Esophagus squamous epithelium (tissue), 5 donors: ENCODE measurements around the gene RGMA. TPM values are rescaled to one million over a fixed set of nuclear protein-coding genes. Genes with fewer than 3 reads are reported as not detected.

Experiments
- DNase-seq: peaks from one replicate; lab custom pipeline; 2025; lab: John Stamatoyannopoulos, UW
- H3K27ac ChIP-seq, 4 donors: fragments of 200-600 bp; sonication (generic); one replicate each; pipeline ENCODE4 v1.5.1; 2016 to 2019; ENCODE audit warnings: mild to moderate bottlenecking in 1 of 4
- H3K27me3 ChIP-seq, 4 donors: fragments of 200-600 bp; sonication (generic); 1 replicate in 3 of 4; 2 replicates in 1 of 4; pipeline versions ENCODE4 v1.5.1 to v1.6.0; 2017 to 2021; ENCODE audit warnings: antibody characterized with exemption in 1 of 4
- H3K36me3 ChIP-seq, 3 donors: fragments of 200-600 bp; sonication (generic); one replicate each; pipeline ENCODE4 v1.5.1; 2016 to 2019
- H3K4me1 ChIP-seq, 3 donors: fragments of 200-600 bp; sonication (generic); one replicate each; pipeline ENCODE4 v1.5.1; 2017 to 2019
- H3K4me3 ChIP-seq, 4 donors: fragments of 200-600 bp; sonication (generic); 1 replicate in 3 of 4; 2 replicates in 1 of 4; pipeline ENCODE4 v1.5.1; 2016 to 2019; ENCODE audit warnings: mild to moderate bottlenecking in 2 of 4, moderate library complexity in 1 of 4
- H3K9me3 ChIP-seq, 3 donors: fragments of 200-600 bp; sonication (generic); one replicate each; pipeline ENCODE4 v1.5.1; 2016 to 2019
- POLR2A ChIP-seq, 4 donors: fragments of 450-650 bp; IDR thresholded peaks; one replicate each; pipeline ENCODE4 v1.6.1; 2017; ENCODE audit warnings: antibody characterized with exemption in 4 of 4, mild to moderate bottlenecking in 4 of 4, moderate library complexity in 3 of 4
- WGBS, 2 donors: methylation state at CpG; one replicate each; pipeline ENCODE4 v1.1.5; 2018; 5-methylcytosine and 5-hydroxymethylcytosine counted together
- intact Hi-C: fragments of 100-400 bp; cut with DNase I; formaldehyde crosslinking; loops from one replicate; pipeline ENCODE4 v1.15.0; 2022
- total RNA-seq, 4 donors: library from RNA; depleted of rRNA; stranded (reverse); fragments of >200 nt; gene quantifications; one replicate each; pipeline ENCODE4 v1.1.0, GENCODE V29; 2016
- TF ChIP-seq, protein P1 (sequence below), 6 experiments: fragments of 450-650 bp in 4 of 6; fragments of 200-600 bp in 2 of 6; sonication (generic) in 2 of 6; IDR thresholded peaks; one replicate each; pipeline ENCODE4 v1.5.1; 2016 to 2019; ENCODE audit warnings: antibody characterized with exemption in 6 of 6, mild to moderate bottlenecking in 4 of 6, moderate library complexity in 4 of 6
- donor health status: DM: yes; HTN: yes; CAD: no.

RGMA gene
- total RNA-seq, 4 donors from 2014 or later = 18.8 to 74.7 (median 47.1) TPM

DNA sequence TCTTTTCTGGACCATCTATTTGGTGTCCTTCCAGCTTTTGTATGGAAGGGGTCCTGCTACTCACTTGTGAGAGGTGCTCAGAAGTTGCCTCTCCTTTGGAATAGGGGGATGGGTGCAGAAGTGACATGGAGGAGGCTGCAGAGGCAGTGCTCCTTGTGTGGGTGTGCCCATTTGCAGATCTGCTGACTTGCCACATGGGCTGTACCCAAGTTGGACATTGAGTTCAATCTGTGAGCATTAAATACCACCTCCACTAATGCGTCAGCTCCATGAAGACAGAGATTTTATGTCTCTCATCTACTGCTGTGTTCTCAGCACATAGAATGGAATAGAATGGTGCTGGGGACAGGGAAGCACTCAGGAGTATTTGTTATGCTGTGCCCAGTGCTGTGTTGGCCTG lies 76.2 kb downstream of the RGMA start:
- intact Hi-C loops = no loop called here
- DNase-seq = no peak
- no peaks in the 10 kb centered on the region for H3K27me3 ChIP-seq
- H3K36me3 ChIP-seq = peaks cover 29 to 100% (median 86%) of the 10 kb centered on the region in 3 donors
- no peaks in the 10 kb centered on the region for H3K4me1 ChIP-seq
- no peak for TF ChIP-seq POLR2A (IDR thresholded peaks at IDR 0.05)
- TF ChIP-seq, protein P1, sequence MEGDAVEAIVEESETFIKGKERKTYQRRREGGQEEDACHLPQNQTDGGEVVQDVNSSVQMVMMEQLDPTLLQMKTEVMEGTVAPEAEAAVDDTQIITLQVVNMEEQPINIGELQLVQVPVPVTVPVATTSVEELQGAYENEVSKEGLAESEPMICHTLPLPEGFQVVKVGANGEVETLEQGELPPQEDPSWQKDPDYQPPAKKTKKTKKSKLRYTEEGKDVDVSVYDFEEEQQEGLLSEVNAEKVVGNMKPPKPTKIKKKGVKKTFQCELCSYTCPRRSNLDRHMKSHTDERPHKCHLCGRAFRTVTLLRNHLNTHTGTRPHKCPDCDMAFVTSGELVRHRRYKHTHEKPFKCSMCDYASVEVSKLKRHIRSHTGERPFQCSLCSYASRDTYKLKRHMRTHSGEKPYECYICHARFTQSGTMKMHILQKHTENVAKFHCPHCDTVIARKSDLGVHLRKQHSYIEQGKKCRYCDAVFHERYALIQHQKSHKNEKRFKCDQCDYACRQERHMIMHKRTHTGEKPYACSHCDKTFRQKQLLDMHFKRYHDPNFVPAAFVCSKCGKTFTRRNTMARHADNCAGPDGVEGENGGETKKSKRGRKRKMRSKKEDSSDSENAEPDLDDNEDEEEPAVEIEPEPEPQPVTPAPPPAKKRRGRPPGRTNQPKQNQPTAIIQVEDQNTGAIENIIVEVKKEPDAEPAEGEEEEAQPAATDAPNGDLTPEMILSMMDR (IDR thresholded peaks at IDR 0.05) = no peak
- no peaks in the 10 kb centered on the region for H3K9me3 ChIP-seq
- WGBS, 2 donors = 100% methylated on average over 1 of the region's 1 CpG
- H3K4me3 ChIP-seq = no peak overlapping the region
- no peak overlapping the region for H3K27ac ChIP-seq

DNA sequence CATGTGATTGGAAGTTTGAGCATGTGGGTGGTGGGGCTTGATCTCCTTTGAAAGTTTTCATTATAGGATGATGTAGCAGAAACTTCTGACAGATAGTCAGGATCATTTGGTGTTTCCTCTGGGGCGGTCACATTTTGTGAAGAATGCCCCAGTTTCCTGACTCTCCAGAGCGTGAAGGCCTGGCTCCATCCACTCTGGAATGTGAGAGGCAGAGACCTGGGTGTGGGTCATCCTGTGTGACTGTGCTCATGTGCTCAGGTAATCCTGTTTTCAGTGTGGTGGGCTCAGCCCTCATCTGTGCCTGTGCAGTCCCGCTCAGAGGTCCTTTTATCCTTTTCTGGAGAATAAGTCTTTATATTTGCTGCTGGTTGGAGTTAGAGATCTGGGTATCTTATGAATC lies 81.0 kb downstream of the RGMA start:
- DNase-seq = no peak
- H3K4me1 ChIP-seq = no peaks in the 10 kb centered on the region
- peaks cover 46 to 100% (median 69%) of the 10 kb centered on the region in 3 donors for H3K36me3 ChIP-seq
- intact Hi-C loops = no loop called here
- no peak overlapping the region for H3K27ac ChIP-seq
- no peaks in the 10 kb centered on the region for H3K27me3 ChIP-seq
- H3K9me3 ChIP-seq = no peaks in the 10 kb centered on the region
- WGBS, 2 donors = 83 to 100% methylated on average over 2 to 3 of the region's 3 CpGs
- no peak overlapping the region for H3K4me3 ChIP-seq
- no peak for TF ChIP-seq POLR2A (IDR thresholded peaks at IDR 0.05)
- TF ChIP-seq, protein P1 (IDR thresholded peaks at IDR 0.05) = no peak

DNA sequence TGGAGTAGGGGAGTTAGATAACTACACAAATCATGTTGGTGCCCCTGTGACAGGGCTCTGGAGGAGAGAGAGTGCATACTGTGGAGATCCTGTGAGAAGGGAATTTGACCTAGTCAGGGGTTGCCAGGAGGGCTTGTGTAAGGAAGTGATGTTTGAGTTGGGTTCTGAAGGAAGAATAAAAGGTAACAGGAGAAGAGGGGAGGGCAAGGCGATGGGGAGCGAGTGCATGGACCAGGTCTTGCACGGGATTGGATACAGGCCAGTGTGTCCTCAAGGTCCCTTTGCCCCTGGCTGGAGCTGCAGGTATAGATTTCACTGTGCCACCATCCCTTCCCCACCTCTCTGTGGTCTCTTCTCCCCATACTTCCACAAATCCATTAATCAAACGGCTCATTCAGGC lies 83.9 kb downstream of the RGMA start:
- Histone ChIP-seq H3K4me1 (no peaks in the 10 kb centered on the region), H3K36me3 (peaks cover 51 to 100% (median 72%) of the 10 kb centered on the region in 3 donors), H3K27ac (no peak overlapping the region), H3K9me3 (no peaks in the 10 kb centered on the region), H3K4me3 (no peak overlapping the region), H3K27me3 (no peaks in the 10 kb centered on the region)
- WGBS, 2 donors = 68 to 82% methylated on average over 4 of the region's 4 CpGs
- TF ChIP-seq, protein P1 (IDR thresholded peaks at IDR 0.05) = no peak
- TF ChIP-seq POLR2A (IDR thresholded peaks at IDR 0.05) = no peak
- intact Hi-C loops = no loop called here
- no peak for DNase-seq

DNA sequence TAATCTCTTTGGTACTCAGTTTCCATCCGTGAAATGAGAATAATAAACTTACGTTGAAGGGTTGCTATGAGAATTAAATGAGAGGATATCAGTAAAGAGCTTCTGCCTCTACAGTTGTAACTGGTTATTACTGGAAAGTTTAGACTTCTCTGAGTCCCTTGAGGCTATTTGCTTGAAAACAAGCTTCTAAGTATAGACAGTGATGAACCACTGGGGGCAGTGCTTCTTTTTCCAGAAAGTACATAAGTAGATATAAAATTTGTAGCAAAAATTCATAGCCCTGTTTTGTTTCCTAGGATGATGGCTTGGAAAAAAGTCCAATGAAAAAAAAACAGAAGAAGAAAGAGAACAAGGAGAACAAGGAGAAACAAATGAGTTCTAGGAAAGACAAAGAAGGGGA lies 87.1 kb downstream of the RGMA start:
- H3K27ac ChIP-seq = no peak overlapping the region
- no peaks in the 10 kb centered on the region for H3K27me3 ChIP-seq
- intact Hi-C loops = no loop called here
- no peaks in the 10 kb centered on the region for H3K9me3 ChIP-seq
- 79 to 96% methylated on average over 2 of the region's 2 CpGs for WGBS, 2 donors
- TF ChIP-seq, protein P1 (IDR thresholded peaks at IDR 0.05) = no peak
- no peak overlapping the region for H3K4me3 ChIP-seq
- peaks cover 44 to 100% (median 78%) of the 10 kb centered on the region in 3 donors for H3K36me3 ChIP-seq
- DNase-seq = no peak
- H3K4me1 ChIP-seq = no peaks in the 10 kb centered on the region

DNA sequence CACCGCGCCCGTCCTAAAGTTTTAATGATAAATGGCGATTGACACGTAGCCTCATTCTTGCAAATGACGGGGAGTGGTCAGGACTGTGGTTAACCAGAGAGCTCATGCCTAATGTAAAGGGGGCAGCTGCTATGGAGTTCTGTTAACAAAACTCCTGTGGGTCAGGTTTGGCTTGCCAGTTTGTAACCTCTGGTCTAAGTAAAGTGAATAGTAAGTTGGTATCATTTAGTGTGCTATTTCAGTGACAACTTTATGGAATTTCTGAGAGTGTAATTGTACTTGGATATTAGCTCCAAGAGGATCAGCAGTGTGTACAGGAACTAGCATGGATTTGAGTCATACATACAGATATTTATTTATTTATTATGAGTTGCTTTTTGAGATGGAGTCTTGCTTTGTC lies 87.9 kb downstream of the RGMA start:
- DNase-seq = no peak
- Histone ChIP-seq H3K27ac (no peak overlapping the region), H3K4me1 (no peaks in the 10 kb centered on the region), H3K4me3 (no peak overlapping the region), H3K9me3 (no peaks in the 10 kb centered on the region), H3K36me3 (peaks cover 40 to 100% (median 76%) of the 10 kb centered on the region in 3 donors), H3K27me3 (no peaks in the 10 kb centered on the region)
- 88 to 90% methylated on average over 5 to 6 of the region's 6 CpGs for WGBS, 2 donors
- TF ChIP-seq, protein P1 (IDR thresholded peaks at IDR 0.05) = no peak
- no peak for TF ChIP-seq POLR2A (IDR thresholded peaks at IDR 0.05)
- intact Hi-C loops = no loop called here
